HG03039 (cell line): Measurements from ENCODE around the gene MAPK8IP1.
"Not testable (repeated sequence)": the region's sequence is repeated elsewhere in the genome, so short reads cannot be mapped to it uniquely, and the experiment has no call there.

ENCODE experiments used
- ATAC-seq: cut with Tn5 transposase; IDR thresholded peaks from one replicate; pipeline ENCODE4 v1.9.1; 2021; ENCODE audit warnings: mild to moderate bottlenecking, moderate library complexity; ENCODE audit not compliant: unreplicated experiment

MAPK8IP1 gene

DNA sequence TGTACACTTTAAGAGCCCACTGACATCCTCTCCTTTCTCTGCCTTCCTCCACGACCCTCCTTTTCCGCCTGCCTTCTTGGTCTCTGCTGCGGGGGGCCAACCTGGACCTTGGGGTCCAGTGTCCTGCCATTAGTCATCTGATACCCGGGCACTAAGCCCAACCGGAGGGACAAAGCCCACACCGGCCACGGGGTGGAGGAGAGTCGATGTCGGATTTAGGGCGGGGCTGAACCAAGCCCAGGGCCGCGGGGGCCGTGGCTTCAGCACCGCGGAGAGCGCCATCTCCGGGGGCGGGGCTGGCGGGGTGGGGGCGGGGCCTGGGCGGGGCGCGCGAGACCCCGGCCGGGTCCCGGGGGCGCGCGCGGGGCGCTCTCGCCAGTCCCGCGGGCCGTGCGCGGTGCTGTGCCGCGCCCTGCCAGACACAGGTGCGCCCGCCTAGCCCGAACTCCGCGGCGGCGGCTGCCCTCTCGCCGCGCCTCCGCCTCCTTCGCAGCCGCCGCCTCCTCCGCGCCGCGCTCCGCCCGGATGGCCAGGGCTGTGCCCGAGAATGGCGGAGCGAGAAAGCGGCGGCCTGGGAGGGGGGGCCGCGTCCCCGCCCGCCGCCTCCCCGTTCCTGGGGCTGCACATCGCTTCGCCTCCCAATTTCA, at the start of gene MAPK8IP1:
MAPK8IP1 (plus strand) TSS at position 378 of the 647 bp plus-strand sequence; CDS start at position 548, 170 bp downstream.
- no peak for ATAC-seq

DNA sequence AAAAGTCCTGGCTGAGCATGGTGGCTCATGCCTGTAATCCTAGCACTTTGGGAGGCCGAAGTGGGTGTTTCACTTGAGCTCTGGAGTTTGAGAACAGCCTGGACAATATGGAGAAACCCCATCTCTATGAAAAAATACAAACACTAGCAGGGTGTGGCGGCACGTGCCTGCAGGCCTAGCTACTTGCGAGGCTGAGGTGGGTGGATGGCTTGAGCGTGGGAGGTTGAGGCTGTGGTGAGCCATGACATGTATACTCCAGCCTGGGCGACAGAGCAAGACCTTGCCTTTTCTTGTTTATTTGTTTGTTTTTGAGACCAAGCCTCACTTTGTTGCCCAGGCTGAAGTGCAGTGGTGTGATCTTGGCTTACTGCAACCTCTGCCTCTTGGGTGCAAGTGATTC, 46.2 kb upstream of the MAPK8IP1 start:
- no peak for ATAC-seq

DNA sequence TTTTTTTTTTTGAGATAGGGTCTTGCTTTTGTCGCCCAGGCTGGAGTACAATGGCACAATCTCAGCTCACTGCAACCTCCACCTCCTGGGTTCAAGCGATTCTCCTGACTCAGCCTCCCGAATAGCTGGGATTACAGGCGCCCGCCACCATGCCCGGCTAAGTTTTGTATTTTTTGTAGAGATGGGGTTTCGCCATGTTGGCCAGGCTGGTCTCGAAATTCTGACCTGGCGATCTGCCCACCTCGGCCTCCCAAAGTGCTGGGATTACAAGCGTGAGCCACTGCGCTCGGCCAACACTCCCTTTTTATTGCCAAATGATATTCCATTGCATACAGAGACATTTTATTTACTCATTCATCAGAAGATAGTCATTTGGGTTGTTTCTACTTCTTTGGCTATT, 45.2 kb upstream of the MAPK8IP1 start:
- ATAC-seq, result not testable (repeated sequence)

DNA sequence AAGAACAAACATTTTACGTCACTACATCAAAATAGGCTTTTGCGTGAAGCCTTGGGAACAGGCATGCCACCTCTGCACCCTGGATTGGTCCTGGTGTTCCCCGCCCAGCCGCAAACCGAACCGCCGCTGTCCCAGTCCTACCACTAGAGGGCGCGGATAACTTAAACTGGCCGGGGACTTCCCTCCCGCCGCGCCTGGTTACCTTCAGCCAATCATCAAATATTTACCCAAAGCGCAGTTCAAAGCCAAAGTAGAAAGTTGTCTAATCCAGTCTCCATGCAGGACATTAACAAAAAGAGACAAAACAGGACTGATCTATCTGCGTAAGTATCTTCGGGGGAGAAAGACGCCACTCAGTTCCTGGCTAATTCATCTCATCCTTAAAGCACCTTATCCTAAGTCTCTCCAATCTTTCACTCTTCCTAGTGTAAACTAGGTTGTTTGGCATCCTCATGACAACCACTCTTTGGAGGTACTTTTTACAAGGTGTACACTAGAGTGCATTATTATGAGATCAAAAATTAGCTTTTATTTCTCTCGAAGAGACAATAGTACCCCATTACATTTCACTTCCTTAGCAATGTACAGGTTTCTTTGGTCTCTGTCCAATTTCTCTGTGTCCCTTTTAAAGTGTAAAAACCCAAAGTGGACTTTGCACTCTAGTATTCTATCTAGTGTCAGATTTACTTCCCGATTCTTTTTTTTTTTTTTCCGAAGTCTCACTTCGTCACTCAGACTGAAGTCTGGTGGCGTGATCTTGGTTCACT, 42.1 kb upstream of the MAPK8IP1 start:
- no peak for ATAC-seq

DNA sequence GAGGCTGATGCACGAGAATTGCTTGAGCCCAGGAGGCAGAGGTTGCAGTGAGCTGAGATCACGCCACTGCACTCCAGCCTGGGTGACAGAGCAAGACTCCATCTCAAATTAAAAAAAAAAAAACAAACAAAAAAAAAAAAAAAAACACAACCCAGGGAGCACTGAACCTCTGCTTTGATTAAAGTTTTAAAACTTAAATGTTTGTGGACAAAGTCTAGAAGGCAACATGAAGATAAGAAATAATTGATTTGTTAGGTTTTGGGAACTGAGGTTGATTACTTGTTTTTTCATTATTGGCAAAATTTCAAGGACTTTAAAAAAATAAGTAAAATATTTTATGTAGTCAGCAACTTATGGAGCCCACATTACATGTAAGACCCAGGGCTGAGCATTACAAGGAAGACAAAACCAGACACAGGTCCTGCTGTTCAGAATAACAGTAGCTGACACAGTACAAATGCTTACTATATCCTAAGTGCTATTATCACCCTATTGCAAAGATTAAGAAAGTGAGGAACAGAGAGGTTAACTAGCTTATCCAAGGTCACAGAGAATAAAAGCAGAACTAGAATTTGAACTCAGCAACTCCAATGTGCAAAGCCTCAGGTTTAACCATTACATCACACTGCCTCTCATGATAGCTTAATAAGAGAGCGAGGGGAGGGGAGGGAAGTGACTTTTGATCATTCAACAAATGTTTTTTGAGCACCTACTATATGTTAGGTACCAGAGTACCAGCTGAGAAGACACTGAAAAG, 40.5 kb upstream of the MAPK8IP1 start:
- no peak for ATAC-seq

DNA sequence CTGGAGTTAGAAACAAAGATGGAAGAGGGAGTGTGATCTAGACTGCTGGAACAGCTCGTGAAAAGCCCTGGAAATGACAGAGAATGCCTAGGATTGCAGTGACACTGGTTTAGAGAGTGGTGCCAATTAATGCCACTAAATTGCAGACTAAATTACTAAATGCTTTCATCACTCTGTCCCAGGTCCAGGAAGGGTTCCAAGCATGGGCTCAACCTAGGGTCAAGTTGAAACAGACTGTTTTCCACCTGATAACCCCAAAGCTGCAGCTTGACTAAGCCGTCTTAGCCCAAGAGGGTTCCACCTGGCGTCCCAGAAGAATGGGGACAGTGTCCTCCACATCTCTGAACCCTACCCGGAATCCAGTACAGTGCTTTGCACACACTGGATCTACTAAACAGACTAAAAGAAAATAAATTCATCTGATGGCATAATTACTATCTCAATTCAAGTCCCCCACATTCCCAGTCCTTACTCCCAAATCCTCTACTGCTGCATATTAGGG, 39.2 kb upstream of the MAPK8IP1 start:
- no peak for ATAC-seq

DNA sequence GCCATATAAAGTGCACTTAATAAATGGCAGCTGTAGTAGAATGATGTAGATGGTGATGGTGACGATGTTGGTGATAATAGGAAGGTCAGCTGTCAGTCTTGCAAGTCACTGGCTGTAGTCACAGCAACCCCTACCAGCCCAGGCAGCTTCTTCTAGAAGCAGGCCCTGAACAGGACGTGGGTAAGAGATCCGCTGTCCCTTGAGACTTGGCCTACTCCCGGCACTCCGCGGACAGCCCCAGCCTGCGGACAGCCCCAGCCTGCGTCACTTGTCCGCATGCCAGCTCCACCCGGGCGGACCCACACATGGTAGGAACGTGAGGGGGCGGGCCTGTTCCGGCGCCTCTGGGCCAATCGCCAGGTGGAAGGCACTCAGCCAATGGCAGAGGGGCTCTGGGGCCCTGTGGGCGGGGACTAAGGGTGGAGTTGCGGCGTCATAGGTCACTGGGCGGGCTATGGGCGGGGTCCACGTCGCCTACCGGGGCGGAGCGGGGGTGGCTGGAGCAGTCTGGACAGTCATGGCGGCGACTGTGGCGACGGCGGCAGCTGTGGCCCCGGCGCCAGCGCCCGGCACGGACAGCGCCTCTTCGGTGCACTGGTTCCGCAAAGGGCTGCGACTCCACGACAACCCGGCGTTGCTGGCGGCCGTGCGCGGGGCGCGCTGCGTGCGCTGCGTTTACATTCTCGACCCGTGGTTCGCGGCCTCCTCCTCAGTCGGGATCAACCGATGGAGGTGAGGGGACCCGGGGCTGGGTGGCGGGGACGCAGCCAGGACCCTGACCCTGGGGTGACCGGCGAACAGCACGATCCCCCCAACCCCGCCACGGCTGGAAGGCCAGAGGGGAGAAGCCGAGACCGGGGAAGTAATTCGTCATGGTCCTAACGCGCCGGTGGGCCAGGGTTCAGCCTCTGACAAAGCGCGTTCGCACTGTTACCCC, 38.2 kb upstream of the MAPK8IP1 start, which contains the start of gene CRY2:
CRY2 (plus strand) TSS at position 502 of the 937 bp plus-strand sequence; CDS start at position 518, 16 bp downstream.
- ATAC-seq, result peak; percentile 91

DNA sequence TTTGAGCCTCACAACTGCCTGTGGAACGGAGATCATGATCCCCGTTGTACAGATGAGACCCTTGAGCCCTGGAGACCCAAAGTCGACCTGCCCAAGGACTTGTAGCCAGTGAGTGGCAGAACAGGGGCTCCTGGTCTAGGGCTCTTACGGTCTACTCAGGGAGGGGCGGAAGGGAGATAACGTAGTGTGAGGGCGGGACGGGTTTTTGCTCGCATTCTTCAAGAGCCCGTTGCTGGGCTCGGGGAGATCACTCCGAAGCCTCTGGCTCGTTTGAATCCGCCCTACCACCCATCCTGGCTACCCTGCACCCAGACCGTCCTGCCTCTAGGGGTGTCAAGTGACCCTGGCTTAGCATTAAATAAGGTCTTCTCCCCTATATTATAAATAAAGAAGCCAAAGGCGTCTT, 37.5 kb upstream of the MAPK8IP1 start:
- ATAC-seq, result no peak

DNA sequence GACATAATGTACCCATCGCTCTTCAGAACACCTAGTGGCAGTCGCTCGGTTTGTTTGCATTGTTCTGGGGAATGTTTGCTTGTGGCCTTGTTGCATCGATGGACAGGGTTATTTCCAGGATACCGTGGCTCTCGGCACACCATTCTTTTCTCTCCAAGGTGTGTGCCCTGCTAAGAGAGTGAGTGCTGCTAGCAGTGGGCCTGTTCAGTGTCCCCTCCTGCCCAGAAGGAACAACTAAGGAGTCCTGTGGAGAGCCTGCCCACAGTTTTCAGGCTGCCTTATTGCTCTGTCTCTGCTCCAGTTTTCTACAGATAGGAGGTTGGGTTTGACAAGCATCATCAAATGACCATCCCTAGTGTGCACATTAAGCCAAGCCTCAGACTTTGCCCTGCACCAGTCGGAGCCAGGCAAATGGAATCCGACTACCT, 36.8 kb upstream of the MAPK8IP1 start:
- no peak for ATAC-seq

DNA sequence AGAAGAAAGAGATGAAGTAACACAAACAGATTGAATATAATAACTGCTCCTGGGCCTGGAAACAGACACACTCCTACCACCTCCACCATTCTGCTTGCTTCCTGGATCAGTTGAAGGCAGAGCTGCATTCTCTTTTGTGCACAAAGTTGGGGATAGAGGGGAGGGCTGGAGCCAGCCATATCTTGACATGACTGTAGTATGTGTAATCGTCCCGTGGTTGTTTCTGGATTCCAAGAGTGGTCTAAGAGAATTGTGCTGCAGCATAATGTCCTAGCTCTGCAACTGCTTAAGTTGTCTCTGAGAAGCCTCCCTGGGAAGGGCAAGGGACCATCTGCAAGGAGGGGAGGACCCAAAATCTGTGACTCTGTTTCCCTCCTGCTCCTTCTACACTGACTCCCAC, 35.0 kb upstream of the MAPK8IP1 start:
- no peak for ATAC-seq

DNA sequence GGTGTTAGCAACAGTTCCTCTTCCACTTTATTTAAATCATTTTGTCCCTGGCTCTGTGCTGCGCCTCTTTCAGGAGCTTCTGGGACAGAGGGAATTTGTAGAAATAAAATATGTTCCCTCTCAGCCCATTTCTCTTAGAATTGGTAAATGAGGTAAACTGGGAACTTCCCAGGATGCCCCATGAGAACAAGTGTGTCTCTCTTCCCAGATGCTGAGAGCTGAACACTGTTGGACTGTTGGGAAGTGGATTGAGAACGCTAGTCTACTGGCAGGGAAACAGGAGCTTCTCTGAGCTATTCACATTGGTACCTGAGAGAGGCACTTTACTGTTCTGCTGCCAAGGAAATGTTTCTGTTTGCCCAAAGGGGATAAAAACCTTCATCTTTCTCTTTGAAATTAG, 34.2 kb upstream of the MAPK8IP1 start:
- ATAC-seq, result no peak

DNA sequence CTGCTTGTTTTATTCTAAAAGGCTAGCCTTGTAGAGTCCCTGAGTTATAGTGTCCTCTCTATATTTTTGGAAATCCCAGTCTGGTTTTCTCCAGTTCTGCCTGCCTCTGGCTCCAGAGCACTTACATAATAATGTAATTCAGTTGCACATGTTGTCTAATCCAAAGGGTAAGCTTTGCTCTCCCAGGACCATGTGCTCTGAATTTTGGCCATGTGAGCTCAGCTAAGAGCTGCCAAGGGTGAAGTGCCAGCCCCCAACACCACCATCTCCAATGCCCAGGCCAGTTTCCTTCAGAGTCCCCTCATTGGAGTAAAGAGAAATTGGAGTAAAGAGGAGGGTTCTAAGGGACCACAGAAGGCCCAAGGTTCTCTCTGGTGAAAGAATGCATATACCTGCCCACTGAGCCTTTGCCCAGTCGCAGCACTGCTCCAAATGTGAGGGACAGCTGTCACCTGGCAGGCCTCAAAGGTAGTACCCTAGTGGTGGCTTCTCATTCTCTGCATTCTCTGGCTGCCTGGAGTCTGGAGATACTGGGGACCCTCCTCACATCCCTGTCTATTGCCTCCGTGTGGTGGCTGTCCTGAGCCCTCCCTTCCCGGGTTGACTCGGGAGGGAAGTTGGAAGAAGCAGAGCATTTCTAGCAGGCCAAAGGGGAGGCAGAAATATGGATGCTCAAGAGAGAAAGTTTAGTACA, 33.3 kb upstream of the MAPK8IP1 start:
- peak; percentile 8 for ATAC-seq

DNA sequence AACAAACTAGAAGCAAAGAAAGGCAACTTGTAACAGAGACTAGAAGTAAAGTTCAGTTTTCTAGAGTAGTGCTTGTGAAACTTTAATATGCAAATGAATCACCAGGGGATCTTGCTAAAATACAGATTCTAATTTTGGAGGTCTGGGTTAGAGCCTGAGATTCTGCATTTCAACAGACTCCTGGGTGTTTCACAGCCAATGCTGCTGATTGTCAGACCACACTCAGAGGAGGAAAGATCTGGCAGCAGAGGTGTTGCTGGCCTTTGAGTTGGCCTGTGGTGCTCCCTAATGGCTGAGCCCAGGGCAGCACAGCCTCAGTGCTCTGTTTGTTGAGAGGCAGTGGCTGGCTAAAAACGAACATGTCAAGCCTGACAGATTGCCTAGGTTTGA, 32.7 kb upstream of the MAPK8IP1 start:
- ATAC-seq, result peak; percentile 40

DNA sequence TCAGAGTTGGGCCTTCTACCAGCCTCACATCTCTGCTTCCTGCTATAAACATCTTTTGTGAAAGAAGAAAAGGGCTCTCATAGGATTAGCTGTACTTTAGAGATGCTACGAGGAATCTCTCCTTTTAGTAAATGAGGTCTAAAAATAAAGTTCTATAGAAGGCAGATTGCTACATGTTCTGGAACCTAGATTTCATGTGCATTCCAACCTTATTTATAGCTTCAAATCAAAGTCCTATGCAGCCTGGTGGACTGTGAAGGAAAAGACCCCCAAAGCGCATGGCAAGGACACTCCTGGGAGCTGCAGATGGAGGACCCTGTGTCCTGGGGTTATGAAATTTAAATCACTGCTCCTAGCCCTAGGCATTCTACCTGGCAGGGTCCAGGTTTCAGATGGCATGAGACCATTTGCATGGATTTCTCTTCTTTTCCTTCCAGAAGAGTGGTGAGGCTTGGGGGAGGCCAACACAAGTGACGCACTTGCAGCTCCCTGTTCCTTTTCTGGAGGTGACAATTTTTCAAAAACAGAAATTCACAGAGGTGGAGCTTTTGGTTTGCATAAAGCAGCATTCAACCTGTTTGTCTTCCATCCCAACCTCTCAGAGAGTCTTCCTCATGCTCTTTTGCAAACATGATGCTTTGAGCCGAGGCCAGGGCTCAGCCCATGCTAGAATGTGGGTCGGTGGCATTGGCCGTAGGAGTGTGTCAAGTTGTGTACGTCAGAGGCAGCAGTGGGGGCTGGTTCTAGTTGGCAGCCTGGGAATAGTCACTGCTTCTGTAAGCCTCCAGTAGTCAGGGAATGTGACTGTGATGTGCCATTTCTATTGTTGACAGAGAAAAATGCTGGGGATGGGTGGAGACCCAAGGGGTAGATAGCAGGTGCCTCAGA, 31.9 kb upstream of the MAPK8IP1 start:
- ATAC-seq, result no peak

DNA sequence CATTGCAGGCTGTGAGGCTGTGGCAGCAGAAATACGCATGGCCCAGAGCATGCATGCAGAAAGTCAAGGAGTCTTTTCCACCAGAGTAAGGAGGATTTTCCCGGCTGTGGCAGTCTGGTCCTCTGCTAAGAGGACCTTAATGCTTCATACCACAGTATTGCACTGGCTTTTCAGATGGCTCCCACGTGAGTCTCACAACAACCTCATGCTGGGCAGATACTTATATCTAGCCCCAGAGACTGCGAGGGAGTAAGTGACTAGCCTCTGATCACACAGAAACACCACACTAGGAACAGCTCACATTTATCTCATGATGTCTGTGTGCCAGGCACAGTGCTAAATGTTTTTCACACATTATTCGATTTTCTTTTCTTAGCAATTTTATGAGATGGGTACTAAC, 30.1 kb upstream of the MAPK8IP1 start:
- no peak for ATAC-seq

DNA sequence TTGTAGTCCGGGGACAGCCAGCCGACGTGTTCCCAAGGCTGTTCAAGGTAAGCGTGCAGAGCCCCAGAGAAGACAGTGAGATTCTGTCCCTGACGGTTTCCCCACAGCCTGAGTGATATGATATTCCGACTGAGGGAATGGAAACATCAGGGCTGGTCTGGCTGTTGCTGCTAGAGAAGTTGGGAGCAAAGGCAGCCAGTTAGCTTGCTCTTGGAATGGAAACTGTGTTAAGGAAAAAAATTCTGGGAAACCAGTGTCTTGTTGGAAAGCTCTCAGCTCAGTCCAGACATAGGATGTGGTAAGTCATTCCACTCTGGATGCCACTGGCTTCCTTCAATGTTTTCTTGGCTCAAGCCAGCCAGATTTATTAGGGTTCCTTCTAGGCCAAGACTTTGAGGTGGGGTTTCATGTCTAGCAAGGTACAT, 29.4 kb upstream of the MAPK8IP1 start:
- ATAC-seq, result no peak

DNA sequence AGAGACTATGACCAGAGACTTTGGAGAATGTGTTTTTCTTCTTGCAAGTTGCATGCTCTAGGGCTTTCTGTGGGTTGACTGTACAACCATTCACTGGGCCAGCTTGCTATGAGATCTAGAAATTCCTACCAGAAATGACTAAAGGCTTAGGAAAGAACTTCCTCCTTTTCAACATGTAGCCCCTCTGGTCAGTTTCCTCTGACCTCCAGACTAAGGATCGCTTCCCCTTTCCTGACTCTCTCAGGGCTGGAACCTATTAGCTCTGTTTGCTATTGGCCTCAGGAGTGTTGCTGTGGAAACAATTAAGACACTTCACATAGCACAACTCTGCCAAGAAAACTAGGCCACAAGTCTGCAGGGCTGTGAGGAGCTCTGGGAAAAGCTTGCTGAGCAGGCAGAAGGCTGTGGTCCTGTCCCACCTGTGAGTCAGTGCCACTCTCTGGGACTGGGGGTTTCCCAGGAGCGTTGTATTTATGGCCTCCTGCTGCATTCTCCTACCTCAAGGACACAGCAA, 27.4 kb upstream of the MAPK8IP1 start:
- no peak for ATAC-seq

DNA sequence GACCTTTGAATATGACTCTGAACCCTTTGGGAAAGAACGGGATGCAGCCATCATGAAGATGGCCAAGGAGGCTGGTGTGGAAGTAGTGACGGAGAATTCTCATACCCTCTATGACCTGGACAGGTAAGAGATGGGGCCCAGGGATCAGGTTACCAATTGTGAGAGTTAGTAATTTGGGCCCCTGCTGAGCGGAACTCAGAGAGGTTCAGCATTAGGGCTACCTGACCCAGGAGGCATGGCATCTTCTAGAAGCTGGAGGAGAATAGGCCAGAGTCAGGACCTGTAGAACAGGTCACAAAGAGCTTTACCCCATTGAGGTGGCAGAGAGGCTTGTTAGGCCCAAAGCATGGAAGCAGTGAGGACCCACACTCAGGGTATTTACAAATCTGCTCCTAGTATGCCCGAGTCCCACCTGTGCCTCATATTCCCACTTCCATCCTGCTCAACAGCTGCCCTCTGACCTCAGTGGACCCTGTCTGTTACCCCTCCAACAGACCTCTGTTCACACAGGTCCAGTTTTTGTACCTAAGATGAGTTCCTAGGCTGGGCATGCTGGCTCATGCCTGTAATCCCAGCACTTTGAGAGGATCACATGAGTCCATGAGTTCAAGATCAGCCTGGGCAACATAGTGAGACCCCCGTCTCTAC, 26.6 kb upstream of the MAPK8IP1 start:
- no peak for ATAC-seq
